Left ventricle myocardium inferior (tissue), 1 donor: Measurements from ENCODE around the gene NINJ2. TPM values are rescaled to one million over a fixed set of nuclear protein-coding genes. Genes with fewer than 3 reads are reported as not detected.

ENCODE experiments used
- DNase-seq: peaks from one replicate; pipeline ENCODE4 v3.0.0-alpha.2; 2020
- H3K27ac ChIP-seq: fragments of 200-600 bp; replicated peaks from 2 replicates; pipeline ENCODE4 v1.8.0; 2021
- H3K27me3 ChIP-seq: fragments of 200-600 bp; 2 replicates; pipeline ENCODE4 v1.8.0; 2021; ENCODE audit warnings: low read depth
- H3K36me3 ChIP-seq: fragments of 200-600 bp; 2 replicates; pipeline ENCODE4 v1.8.0; 2021
- H3K4me1 ChIP-seq: fragments of 200-600 bp; 2 replicates; pipeline ENCODE4 v1.8.0; 2021
- H3K4me3 ChIP-seq: fragments of 200-600 bp; 2 replicates; pipeline ENCODE4 v1.8.0; 2021; ENCODE audit warnings: mild to moderate bottlenecking, moderate library complexity
- H3K9me3 ChIP-seq: fragments of 200-600 bp; replicated peaks from 2 replicates; pipeline ENCODE4 v1.8.0; 2021
- intact Hi-C: fragments of 100-400 bp; cut with micrococcal nuclease; formaldehyde crosslinking; loops from one replicate; pipeline ENCODE4 v1.11.0; 2022
- total RNA-seq: library from RNA; stranded (reverse); fragmentation: NEBNext Ultra II Directional; extraction: Animal tissue kit (Norgen Biotek cat#: 25700); gene quantifications from one replicate; pipeline ENCODE4 v1.2.1, GENCODE V29; 2021
- TF ChIP-seq, protein P1 (sequence below): fragments of 200-600 bp; IDR thresholded peaks from 2 replicates; pipeline ENCODE4 v1.8.0; 2021; ENCODE audit warnings: antibody characterized with exemption, mild to moderate bottlenecking, borderline replicate concordance
- donor health status: DM: no; HTN: yes; CAD: no; lungs with severe emphysema.

NINJ2 gene
- total RNA-seq, 1 donor from 2014 or later, result 4.6 TPM

DNA sequence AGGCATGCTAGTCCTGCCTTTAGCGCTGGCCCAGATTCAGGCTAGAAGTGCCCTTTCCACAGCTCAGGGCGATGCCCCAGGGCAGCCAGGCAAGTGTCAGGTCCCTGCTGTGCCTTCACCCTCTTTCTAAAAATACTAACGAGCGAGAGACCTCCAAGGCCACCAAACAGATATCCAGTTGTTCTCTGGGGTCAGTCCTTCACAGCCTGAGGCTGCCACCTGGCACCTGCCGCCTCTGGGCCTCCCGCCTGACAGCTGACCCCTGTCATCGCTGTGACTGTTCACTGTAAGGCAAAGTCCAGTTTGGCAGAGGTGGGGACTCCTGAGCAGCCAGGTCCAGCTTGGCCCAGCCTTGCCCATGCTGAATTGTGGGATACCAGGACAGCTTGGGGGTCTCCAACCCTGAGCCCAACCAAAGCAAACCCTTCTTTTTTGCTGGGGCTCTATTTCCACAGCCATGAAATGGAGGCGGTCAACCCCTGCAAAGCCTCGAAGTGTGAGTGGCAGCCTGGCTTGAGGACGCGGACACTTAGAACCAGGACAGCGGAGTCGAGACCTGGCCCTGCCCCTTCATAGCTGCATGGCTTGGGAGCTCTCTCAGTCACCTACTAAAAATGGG is 79.9 kb downstream of the NINJ2 start:
- Histone ChIP-seq H3K27ac (peak overlapping the region; percentile 91), H3K4me1 (peaks cover 52% of the 10 kb centered on the region), H3K36me3 (no peaks in the 10 kb centered on the region), H3K9me3 (peaks cover under 1% of the 10 kb centered on the region), H3K27me3 (no peaks in the 10 kb centered on the region), H3K4me3 (peak overlapping the region; percentile 27)
- intact Hi-C loops, result no loop called here
- TF ChIP-seq, protein P1, sequence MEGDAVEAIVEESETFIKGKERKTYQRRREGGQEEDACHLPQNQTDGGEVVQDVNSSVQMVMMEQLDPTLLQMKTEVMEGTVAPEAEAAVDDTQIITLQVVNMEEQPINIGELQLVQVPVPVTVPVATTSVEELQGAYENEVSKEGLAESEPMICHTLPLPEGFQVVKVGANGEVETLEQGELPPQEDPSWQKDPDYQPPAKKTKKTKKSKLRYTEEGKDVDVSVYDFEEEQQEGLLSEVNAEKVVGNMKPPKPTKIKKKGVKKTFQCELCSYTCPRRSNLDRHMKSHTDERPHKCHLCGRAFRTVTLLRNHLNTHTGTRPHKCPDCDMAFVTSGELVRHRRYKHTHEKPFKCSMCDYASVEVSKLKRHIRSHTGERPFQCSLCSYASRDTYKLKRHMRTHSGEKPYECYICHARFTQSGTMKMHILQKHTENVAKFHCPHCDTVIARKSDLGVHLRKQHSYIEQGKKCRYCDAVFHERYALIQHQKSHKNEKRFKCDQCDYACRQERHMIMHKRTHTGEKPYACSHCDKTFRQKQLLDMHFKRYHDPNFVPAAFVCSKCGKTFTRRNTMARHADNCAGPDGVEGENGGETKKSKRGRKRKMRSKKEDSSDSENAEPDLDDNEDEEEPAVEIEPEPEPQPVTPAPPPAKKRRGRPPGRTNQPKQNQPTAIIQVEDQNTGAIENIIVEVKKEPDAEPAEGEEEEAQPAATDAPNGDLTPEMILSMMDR, result no peak
- DNase-seq, result peak; percentile 82

DNA sequence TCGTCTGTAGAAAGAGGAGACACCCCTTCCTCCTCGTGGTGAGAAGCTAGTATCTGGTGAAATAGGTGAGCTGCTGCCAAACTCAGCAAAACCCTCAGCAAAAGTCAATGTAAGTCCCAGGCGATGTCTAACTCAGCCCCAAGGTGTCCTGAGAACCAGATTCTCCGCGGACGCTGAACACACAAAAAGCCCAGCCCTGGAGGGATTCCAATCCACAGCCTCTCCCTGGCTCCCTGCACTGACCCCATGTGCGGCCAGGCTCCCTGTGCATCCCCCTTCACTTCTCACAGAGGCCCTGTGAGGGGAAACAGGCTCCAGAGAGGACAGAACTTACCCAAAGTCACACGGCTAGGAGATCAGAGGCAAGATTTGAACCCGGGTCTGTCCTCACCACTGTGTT is 81.5 kb downstream of the NINJ2 start:
- intact Hi-C loops, result no loop called here
- H3K4me3 ChIP-seq, result peak overlapping the region; percentile 30
- H3K36me3 ChIP-seq, result no peaks in the 10 kb centered on the region
- H3K27ac ChIP-seq, result peak overlapping the region; percentile 71
- no peaks in the 10 kb centered on the region for H3K9me3 ChIP-seq
- H3K27me3 ChIP-seq, result no peaks in the 10 kb centered on the region
- DNase-seq, result no peak
- TF ChIP-seq, protein P1, result no peak
- peaks cover 66% of the 10 kb centered on the region for H3K4me1 ChIP-seq

DNA sequence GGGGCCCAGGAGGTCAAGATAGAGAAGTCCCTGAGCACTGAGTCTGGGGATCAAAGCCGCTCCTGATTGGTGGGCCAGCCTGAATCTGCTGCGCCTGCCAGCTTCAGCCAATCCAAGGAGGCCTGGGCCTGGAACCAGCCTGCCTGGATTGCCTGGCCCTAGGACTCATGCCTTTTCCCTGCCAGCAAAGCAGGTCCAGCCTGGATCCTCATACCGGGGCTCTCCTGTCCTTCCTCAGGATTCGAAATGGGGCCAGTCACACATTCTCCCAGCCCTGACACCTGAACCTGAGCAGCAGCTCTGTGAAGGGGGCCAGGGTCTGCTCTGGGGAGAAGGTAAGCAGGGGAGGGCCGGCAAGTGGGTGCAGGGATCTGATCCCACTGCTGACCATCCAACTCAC is 81.9 kb downstream of the NINJ2 start:
- H3K4me3 ChIP-seq, result peak overlapping the region; percentile 30
- TF ChIP-seq, protein P1, result no peak
- H3K27ac ChIP-seq, result peak overlapping the region; percentile 71
- intact Hi-C loops, result no loop called here
- H3K36me3 ChIP-seq, result no peaks in the 10 kb centered on the region
- H3K9me3 ChIP-seq, result no peaks in the 10 kb centered on the region
- peaks cover 67% of the 10 kb centered on the region for H3K4me1 ChIP-seq
- peak; percentile 40 for DNase-seq
- H3K27me3 ChIP-seq, result no peaks in the 10 kb centered on the region

DNA sequence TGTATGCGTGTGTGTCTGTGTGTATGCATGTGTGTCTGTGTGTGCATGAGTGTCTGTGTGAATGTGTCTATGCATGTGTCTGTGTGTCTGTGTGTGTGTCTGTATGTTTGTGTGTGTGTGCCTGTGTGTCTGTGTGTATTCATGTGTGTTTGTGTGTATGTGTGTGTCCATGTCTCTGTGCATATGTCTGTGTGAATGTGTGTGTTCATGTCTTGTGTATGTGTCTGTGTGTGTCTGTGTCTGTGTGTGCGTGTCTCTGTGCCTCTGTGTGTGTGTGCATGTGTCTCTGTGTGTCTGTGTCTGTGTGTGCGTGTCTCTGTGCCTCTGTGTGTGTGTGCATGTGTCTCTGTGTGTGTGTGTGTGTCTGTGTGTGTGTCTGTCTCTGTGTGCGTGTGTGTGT is 82.4 kb downstream of the NINJ2 start:
- H3K9me3 ChIP-seq, result no peaks in the 10 kb centered on the region
- no peak for DNase-seq
- intact Hi-C loops, result no loop called here
- no peaks in the 10 kb centered on the region for H3K27me3 ChIP-seq
- TF ChIP-seq, protein P1, result no peak
- H3K36me3 ChIP-seq, result no peaks in the 10 kb centered on the region
- H3K4me3 ChIP-seq, result no peak overlapping the region
- peak overlapping the region; percentile 71 for H3K27ac ChIP-seq
- peaks cover 67% of the 10 kb centered on the region for H3K4me1 ChIP-seq

DNA sequence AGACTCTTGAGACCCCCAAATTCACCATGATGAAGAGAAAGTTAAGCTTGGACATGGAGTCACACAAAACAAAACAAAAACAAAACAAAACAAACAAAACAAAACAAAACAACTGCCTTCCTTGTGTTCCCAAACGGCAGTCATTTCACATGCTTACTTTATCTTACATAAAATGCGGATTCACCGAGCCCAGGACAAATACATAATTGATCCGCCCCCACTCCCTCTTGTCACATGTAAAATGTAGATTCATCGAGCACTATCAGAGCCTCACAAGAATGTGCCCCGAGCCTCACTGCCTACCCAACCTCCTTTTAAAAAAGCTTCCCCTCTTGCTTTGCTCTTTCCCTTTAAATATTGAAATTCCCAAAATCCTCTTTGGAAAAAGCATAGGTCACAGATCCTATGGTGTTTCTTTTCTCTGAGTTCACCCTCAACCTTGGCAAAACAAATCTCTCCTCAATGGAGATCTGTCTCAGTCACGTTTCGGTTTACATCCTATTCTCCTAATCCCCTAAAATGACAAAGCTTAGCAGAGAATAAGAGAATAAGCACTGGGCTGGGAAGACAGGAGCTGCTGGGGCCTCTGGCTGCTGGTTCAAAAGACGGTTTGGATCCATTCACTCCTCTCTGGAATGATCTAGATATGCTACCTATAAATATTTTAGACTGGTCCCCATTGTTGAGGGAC is 83.7 kb downstream of the NINJ2 start:
- DNase-seq, result no peak
- no peak overlapping the region for H3K4me3 ChIP-seq
- no peaks in the 10 kb centered on the region for H3K27me3 ChIP-seq
- no peaks in the 10 kb centered on the region for H3K36me3 ChIP-seq
- TF ChIP-seq, protein P1, result no peak
- H3K4me1 ChIP-seq, result peaks cover 75% of the 10 kb centered on the region
- no peaks in the 10 kb centered on the region for H3K9me3 ChIP-seq
- intact Hi-C loops, result loop anchor here (5.0 kb wide), 2 partner anchors 178 to 238 kb away; no protein-coding TSS in a partner anchor
- H3K27ac ChIP-seq, result peak overlapping the region; percentile 53
